Activated CD8-positive, alpha-beta T cell treated with anti-CD3 and anti-CD28 coated beads for 36 hours (primary cell): ENCODE data around the gene BCKDHA. TPM values are rescaled to one million over a fixed set of nuclear protein-coding genes. Genes with fewer than 3 reads are reported as not detected.

Source experiments
- ATAC-seq: fragments of 200-7000 bp; cut with Tn5 transposase; one replicate; pipeline ENCODE4 v1.10.0; 2021; ENCODE audit warnings: mild to moderate bottlenecking, moderate library complexity
- CTCF ChIA-PET: fragments of 350-600 bp; sonication (Branson Sonifier 250); formaldehyde crosslinking; loops from one replicate; lab custom pipeline; 2021; ENCODE audit warnings: antibody characterized with exemption; lab: Charles Lee
- POLR2A ChIA-PET: fragments of 350-600 bp; sonication (Branson Sonifier 250); formaldehyde crosslinking; loops from one replicate; lab custom pipeline; 2021; ENCODE audit warnings: antibody characterized with exemption; lab: Charles Lee
- DNase-seq: peaks from one replicate; pipeline ENCODE4 v3.0.0-alpha.2; 2020
- H3K27ac Mint-ChIP-seq: one replicate; pipeline ENCODE4 v1.8.0; 2021; ENCODE audit warnings: mild to moderate bottlenecking, mixed read lengths
- H3K27me3 Mint-ChIP-seq: one replicate; pipeline ENCODE4 v1.8.0; 2021; ENCODE audit warnings: mixed read lengths
- H3K36me3 Mint-ChIP-seq: one replicate; pipeline ENCODE4 v1.8.0; 2021; ENCODE audit warnings: low read depth, mixed read lengths
- H3K4me1 Mint-ChIP-seq: one replicate; pipeline ENCODE4 v1.8.0; 2021; ENCODE audit warnings: low read depth, mixed read lengths
- H3K4me3 Mint-ChIP-seq: one replicate; pipeline ENCODE4 v1.8.0; 2021; ENCODE audit warnings: mild to moderate bottlenecking, moderate library complexity, mixed read lengths
- H3K9me3 Mint-ChIP-seq: one replicate; pipeline ENCODE4 v1.8.0; 2021; ENCODE audit warnings: mixed read lengths
- CTCF ChIP-seq: fragments of 200-600 bp; IDR thresholded peaks from one replicate; pipeline ENCODE4 v1.8.0; 2022; ENCODE audit warnings: antibody characterized with exemption, mild to moderate bottlenecking
- intact Hi-C: fragments of 100-400 bp; cut with micrococcal nuclease; formaldehyde crosslinking; loops from one replicate; pipeline ENCODE4 v1.10.0; 2022
- total RNA-seq, 2 experiments: library from RNA; stranded (reverse); gene quantifications; one replicate each; pipeline ENCODE4 v1.2.3, GENCODE V29; 2021

Gene BCKDHA
- total RNA-seq, 2 experiments from 2014 or later = 32.3 to 36.9 TPM

DNA sequence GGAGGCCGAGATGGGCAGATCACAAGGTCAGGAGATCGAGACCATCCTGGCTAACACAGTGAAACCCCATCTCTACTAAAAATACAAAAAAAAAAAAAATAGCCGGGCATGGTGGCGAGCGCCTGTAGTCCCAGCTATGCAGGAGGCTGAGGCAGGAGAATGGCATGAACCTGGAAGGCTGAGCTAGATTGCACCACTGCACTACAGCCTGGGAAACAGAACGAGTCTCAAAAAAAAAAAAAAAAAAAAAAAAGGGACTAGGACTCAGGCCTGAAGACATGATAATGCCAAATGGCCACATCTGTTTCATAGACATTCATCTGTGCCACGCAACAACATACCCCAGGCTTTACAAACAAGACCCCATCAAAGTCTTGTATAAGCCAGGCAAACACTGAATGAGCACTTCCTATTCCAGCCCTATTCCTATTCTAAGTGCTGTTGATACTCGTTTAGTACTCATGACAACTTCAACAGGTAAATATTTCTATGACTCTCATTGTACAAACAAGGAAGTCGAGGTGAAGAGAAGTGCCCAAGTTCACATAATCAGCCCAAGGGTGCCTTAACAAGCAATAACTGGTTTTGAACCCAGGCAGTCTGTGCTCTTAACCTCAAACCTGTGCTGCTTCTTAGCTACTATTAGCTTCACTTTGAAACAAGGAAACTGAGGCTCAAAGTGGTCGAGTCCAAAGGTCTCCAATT is 35.3 kb upstream of the BCKDHA start:
- intact Hi-C loops = no loop called here
- CTCF ChIA-PET = interaction anchor here (0.9 kb wide), 1 partner anchor 70 kb away, joined by 3 read pairs; no protein-coding TSS in a partner anchor
- ATAC-seq = no peak

GRCh38 chr19:41363371-41363752 is 34.3 kb upstream of the BCKDHA start:
- Mint-ChIP-seq H3K4me1 (peaks cover 30% of the 10 kb centered on the region), H3K9me3 (no peaks in the 10 kb centered on the region), H3K27ac (peak overlapping the region; percentile 99), H3K27me3 (no peaks in the 10 kb centered on the region), H3K4me3 (peak overlapping the region; percentile 96), H3K36me3 (peaks cover 13% of the 10 kb centered on the region)
- POLR2A ChIA-PET = interaction anchor here (1.0 to 4.2 kb wide), 6 partner anchors 8 to 100 kb away, joined by 3 to 30 read pairs (median 4); no protein-coding TSS in a partner anchor
- no peak for TF ChIP-seq CTCF
- CTCF ChIA-PET = interaction anchor here (0.9 to 2.4 kb wide), 8 partner anchors 8 to 207 kb away, joined by 3 to 19 read pairs (median 4); partner anchors contain the start of genes TGFB1 and TMEM91
- intact Hi-C loops = no loop called here
- no peak for ATAC-seq
- DNase-seq = no peak

More for the DNA sequence above, 35.3 kb upstream of the BCKDHA start:
- Mint-ChIP-seq H3K36me3 (peaks cover 14% of the 10 kb centered on the region), H3K4me3 (no peak overlapping the region), H3K4me1 (peaks cover 39% of the 10 kb centered on the region), H3K9me3 (no peaks in the 10 kb centered on the region), H3K27ac (no peak overlapping the region), H3K27me3 (no peaks in the 10 kb centered on the region)
- POLR2A ChIA-PET = interaction anchor here (3.0 to 4.2 kb wide), 2 partner anchors 7 to 10 kb away, joined by 20 to 30 read pairs; no protein-coding TSS in a partner anchor
- no peak for DNase-seq
- TF ChIP-seq CTCF = no peak

GRCh38 chr19:41363753-41364523 is 33.7 kb upstream of the BCKDHA start, which contains the start of gene B9D2:
TSS of gene B9D2 (minus strand) at chr19:41364149. CDS start at chr19:41363519, 630 bp downstream.
- Mint-ChIP-seq H3K4me3 (peak within 1 kb of the TSS; percentile 96), H3K4me1 (peaks cover 28% of the 10 kb centered on the region), H3K9me3 (no peaks in the 10 kb centered on the region), H3K36me3 (peaks cover 11% of the 10 kb centered on the region), H3K27me3 (no peaks in the 10 kb centered on the region), H3K27ac (peak within 1 kb of the TSS; percentile 99)
- no peak for TF ChIP-seq CTCF
- ATAC-seq (peak; percentile 96), DNase-seq (peak; percentile 99)
- ChIA-PET CTCF (interaction anchor here (0.8 to 2.4 kb wide), 13 partner anchors 9 to 233 kb away, joined by 3 to 19 read pairs (median 4); partner anchors contain the start of genes TGFB1 and TMEM91), POLR2A (interaction anchor here (1.0 to 4.2 kb wide), 8 partner anchors 9 to 101 kb away, joined by 3 to 30 read pairs (median 4); no protein-coding TSS in a partner anchor)
- intact Hi-C loops = no loop called here

DNA sequence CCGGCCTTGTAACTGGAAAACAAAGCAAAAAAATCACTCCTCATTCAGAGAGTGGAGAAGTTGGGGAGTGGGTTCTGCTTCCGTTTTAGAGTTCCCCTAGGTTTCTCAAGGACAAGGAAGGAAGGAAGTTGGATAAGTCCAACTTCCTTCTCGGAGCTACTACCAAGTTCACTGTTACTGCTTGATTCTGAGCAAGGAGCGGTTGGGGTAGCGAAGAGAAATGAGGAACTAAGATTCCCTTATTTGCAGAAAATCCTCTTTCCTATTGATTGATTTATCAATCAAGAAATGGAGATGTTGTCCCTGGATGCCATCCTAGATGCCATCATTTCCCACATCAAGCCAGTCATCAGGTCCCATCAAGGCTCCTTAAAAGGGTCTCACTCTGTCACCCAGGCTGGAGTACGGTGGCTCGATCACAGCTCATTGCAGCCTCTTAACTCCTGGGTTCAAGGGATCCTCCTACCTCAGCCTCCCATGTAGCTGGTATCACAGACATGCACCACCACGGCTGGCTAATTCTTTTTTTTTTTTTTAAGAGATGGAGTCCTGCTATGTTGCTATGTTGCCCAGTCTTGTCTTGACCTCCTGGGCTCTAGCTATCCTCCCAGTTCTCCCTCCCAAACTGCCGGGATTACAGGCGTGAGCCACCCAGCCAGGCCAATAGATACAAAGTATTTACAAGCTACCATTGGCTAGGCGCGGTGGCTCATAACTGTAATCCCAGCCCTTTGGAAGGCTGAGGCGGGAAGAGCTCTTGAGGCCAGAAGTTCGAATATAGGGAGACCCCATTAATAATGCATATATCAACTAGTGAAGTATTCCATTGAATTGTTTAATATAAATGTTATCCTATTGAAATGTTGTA is 32.9 kb upstream of the BCKDHA start:
- ChIA-PET CTCF (interaction anchor here (0.7 to 2.4 kb wide), 15 partner anchors 8 to 232 kb away, joined by 3 to 19 read pairs (median 5); partner anchors contain the start of gene TGFB1), POLR2A (interaction anchor here (1.0 to 4.2 kb wide), 8 partner anchors 10 to 62 kb away, joined by 3 to 30 read pairs (median 4); no protein-coding TSS in a partner anchor)
- TF ChIP-seq CTCF = no peak
- Mint-ChIP-seq H3K9me3 (no peaks in the 10 kb centered on the region), H3K27me3 (no peaks in the 10 kb centered on the region), H3K4me3 (peak overlapping the region; percentile 96), H3K36me3 (peaks cover 10% of the 10 kb centered on the region), H3K27ac (peak overlapping the region; percentile 99), H3K4me1 (peaks cover 25% of the 10 kb centered on the region)
- intact Hi-C loops = no loop called here
- ATAC-seq (no peak), DNase-seq (no peak)
